ENCODE results near the gene PLA2G4C.

PLA2G4C gene, protein sequence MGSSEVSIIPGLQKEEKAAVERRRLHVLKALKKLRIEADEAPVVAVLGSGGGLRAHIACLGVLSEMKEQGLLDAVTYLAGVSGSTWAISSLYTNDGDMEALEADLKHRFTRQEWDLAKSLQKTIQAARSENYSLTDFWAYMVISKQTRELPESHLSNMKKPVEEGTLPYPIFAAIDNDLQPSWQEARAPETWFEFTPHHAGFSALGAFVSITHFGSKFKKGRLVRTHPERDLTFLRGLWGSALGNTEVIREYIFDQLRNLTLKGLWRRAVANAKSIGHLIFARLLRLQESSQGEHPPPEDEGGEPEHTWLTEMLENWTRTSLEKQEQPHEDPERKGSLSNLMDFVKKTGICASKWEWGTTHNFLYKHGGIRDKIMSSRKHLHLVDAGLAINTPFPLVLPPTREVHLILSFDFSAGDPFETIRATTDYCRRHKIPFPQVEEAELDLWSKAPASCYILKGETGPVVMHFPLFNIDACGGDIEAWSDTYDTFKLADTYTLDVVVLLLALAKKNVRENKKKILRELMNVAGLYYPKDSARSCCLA

GRCh38 chr19:48110350-48110966 lies at the start of gene PLA2G4C:
TSS of gene PLA2G4C (minus strand) at chr19:48110817. CDS start at chr19:48106529, 4,288 bp downstream.
- DNase-seq (ENCODE audit: low spot score), result peak; percentile 73

- no peak for DNase-seq (ENCODE audit: low spot score)
Observed at GRCh38 chr19:48158210-48158790, 47.7 kb upstream of the PLA2G4C start.

GRCh38 chr19:48154003-48154402 lies 43.4 kb upstream of the PLA2G4C start:
- no peak for DNase-seq (ENCODE audit: low spot score)

DNA sequence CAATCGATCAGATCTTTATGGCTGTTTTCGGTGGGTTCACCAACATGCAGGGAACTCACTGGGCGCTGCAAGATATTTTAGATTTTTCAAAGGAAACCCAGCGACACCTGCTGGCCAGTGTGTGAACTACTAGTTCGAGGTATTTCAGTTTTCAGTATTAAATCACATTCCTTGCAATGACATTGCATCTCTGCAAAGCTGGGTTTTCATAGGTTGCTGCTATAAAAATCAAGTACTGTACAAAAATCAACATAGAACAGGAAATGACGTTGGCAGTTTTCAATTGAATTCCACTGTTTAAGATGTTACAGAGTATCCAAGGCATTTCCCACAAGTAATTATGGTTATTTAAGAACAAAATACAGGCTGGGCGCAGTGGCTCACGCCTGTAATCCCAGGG lies 41.9 kb upstream of the PLA2G4C start:
- DNase-seq (ENCODE audit: low spot score), result peak; percentile 72

GRCh38 chr19:48149430-48149829 lies 38.8 kb upstream of the PLA2G4C start:
- no peak for DNase-seq (ENCODE audit: low spot score)

DNA sequence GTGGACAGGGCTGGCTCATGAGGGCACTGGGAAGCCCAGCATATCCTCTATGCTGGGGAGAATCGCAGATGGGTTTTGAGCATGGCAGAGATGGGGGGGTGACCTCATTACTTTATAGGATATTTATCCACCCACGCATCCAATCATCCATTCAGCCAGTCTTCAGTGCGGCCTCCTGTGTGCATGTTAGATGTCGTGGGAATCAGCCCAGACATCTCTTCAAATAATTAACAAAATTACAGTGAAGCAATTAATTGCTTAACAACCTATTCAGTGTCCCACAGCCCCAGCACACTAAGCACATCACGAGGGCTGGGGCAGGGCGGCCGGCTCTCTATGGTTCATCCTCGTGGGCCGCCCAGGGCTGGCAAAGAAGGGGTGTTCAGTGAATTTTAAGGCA lies 38.0 kb upstream of the PLA2G4C start:
- DNase-seq (ENCODE audit: low spot score), result no peak

GRCh38 chr19:48147597-48148175 lies 37.1 kb upstream of the PLA2G4C start:
- DNase-seq (ENCODE audit: low spot score), result no peak

GRCh38 chr19:48139053-48139452 lies 28.4 kb upstream of the PLA2G4C start:
- no peak for DNase-seq (ENCODE audit: low spot score)

DNA sequence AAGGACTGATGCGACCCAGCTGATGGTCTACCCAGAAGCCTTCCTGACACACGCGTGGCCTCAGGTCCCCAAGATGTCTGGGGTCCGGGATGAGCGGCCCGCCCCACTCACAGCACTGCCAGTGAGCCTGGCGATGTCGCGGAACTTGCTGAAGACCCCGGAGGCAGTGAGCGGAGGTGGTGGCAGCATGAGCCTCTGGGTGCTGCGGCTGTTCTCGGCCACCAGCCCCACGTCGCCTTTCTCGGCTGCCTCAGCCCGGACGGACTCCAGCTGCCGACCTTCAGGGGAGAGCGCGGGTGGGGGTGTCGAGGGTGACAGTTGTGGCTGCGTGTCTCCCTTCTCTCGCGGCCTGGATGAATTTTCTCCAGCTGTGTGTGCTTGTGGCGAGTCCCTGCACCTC lies 26.8 kb upstream of the PLA2G4C start:
- no peak for DNase-seq (ENCODE audit: low spot score)

- no peak for DNase-seq (ENCODE audit: low spot score)
Observed at GRCh38 chr19:48136547-48136946, 25.9 kb upstream of the PLA2G4C start.

DNA sequence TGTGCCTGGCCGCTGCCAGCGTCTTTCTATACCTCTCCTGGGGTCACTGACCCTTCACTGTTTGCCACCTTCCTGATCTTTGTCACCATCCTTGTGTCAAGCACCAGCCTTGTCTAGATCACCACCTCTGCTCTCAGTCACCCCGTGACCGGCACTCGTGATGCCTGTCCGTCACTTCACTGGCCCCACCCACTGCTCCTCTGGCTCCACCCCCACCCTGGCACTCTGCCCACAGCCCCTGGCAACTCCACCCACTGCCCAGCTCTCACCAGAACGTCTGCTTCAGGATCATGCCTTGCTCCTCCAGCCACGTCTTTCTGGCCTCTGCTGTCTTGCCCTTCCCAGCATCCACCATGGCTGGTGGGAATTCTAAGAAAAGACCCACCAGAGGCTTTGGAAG lies 24.8 kb upstream of the PLA2G4C start:
- DNase-seq (ENCODE audit: low spot score), result no peak

- DNase-seq (ENCODE audit: low spot score), result no peak
Observed at GRCh38 chr19:48133094-48133493, 22.5 kb upstream of the PLA2G4C start.

DNA sequence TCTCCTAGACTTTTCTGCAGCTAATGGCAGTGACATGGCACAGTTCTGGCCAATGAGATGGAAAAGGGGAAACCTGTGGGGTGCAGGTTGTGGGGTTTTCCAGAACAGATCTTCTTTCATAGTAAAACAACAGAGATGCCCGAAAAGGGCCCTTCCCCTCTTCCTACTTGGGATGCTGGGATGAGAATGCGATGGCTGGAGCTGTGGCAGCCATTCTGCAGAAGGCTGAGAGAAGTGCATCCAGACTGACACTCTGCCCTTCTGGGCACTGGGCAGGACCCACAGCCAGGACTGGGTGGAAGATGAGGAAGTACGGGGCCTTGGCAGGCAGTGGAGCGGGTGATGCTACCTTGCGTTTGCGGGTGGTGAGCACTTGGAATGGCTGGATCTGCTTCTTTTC lies 16.9 kb upstream of the PLA2G4C start:
- no peak for DNase-seq (ENCODE audit: low spot score)

- no peak for DNase-seq (ENCODE audit: low spot score)
Observed at GRCh38 chr19:48123907-48124651, 13.5 kb upstream of the PLA2G4C start.

- DNase-seq (ENCODE audit: low spot score), result no peak
Observed at GRCh38 chr19:48122421-48122820, 11.8 kb upstream of the PLA2G4C start.

DNA sequence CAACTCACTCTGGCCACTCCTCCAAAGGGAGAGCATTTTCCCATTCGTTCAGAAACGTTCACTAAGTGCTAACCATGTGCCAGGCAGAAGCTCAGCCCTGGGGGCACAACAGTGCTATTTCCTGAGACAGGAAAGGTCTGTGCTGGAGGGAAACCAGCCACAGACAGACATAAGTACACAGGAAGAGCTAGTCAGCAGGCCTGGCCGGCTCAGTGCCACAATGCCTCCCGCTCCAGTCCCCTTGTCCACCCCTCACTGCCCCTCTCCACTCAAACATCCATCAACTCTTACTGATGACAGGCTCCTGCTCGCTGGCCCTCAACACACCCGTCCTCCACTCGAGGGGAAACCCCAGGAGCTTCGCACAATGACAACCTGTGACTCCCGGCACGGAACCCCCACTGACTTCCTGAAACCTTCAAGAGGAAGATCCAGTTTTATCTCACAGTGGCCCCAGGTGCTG lies 11.3 kb upstream of the PLA2G4C start:
- DNase-seq (ENCODE audit: low spot score), result no peak

- DNase-seq (ENCODE audit: low spot score), result no peak
Observed at GRCh38 chr19:48121066-48121465, 10.4 kb upstream of the PLA2G4C start.

DNA sequence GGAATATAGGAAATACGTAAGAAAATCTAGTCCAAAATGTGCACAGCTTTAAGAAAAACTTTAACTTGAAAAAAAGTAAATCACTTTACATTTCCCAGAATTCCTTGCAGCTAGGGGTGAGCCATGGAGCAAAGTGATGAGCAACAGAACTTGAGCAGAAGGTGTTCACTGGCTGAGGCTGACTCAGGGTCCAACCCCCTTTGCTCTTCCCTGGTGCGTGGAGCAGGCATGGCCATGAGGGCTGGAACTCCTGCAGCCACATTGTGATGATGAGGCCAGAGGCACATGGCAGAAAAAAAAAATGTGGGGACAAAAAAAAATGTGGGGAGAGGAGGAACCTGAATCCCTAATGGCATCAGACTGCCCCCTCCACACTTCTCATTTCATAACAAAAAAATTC lies 9.9 kb upstream of the PLA2G4C start:
- no peak for DNase-seq (ENCODE audit: low spot score)

DNA sequence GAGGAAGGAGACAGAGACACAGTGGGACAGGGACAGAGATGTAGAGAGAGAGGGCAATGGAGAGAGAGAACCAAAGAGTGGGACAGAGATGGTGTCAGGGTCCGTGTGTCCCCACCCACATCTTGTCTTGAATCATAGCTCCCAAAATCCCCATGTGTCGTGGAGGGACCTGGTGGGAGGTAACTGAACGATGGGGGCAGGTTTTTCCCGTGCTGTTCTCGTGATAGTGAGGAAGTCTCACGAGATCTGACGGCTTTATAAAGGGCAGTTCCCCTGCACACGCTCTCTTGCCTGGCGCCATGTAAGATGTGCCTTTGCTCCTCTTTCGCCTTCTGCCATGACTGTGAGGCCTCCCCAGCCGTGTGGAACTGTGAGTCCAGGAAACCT lies 7.5 kb upstream of the PLA2G4C start:
- DNase-seq (ENCODE audit: low spot score), result no peak

- no peak for DNase-seq (ENCODE audit: low spot score)
Observed at GRCh38 chr19:48117515-48118130, 7.0 kb upstream of the PLA2G4C start.

DNA sequence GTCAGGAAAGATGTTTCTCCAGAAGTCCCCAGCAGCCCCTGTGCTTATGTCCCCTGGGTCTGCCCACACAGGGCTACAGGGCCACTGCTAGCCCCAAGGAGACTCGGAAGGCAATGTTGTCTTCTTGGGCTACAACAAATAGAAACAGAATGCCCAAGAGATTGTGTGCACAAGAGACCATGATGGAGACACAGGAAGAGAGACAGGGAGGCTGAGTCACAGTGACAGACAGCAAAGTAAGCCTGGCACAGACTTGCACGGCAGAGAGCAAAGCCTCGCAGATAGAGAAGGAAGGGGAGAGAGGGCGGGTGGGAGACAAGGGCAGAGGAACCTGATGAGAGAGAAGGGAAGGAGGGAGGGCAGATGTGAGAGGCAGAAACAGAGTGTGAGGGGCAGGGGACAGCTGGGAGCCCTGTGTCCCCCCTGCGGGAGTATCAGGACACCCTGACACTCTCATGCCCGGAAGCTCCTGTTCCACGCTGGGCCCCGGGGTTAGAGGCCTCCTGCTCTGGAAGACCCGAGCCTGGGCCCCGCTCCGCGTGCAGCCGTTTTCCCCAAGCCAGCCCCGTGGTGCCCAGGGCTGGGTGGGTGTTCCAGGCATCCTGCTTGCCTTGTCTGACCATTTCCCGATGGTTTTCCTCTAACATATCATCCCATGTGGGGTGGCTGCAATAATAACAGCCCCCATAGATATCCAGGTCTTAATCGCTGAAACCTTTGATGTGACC lies 2.7 kb upstream of the PLA2G4C start:
- DNase-seq (ENCODE audit: low spot score), result no peak

Data from CD4-positive, alpha-beta T cell treated with Interleukin-15 for 4 hours (primary cell).